ENCODE results near the gene LARP6. TPM values are rescaled to one million over a fixed set of nuclear protein-coding genes. Genes with fewer than 3 reads are reported as not detected.

The LARP6 gene
- total RNA-seq, 1 donor from 2014 or later: 135 TPM

- no peaks in the 10 kb centered on the region for H3K27me3 Mint-ChIP-seq (ENCODE audit: low read depth)
- H3K4me3 Mint-ChIP-seq (ENCODE audit: unreplicated experiment): no peak overlapping the region
- no peak overlapping the region for H3K27ac Mint-ChIP-seq (ENCODE audit: unreplicated experiment)
- TF ChIP-seq CTCF (IDR thresholded peaks at IDR 0.05): no peak
- DNase-seq (ENCODE audit: low spot score): no peak
- H3K9me3 Mint-ChIP-seq (ENCODE audit: low read depth): no peaks in the 10 kb centered on the region
- H3K4me1 Mint-ChIP-seq (ENCODE audit: low read depth): peaks cover 17% of the 10 kb centered on the region
- H3K36me3 Mint-ChIP-seq (ENCODE audit: low read depth): no peaks in the 10 kb centered on the region
Observed at GRCh38 chr15:70882361-70882760, 28.4 kb upstream of the LARP6 start.

GRCh38 chr15:70880781-70881180 is 26.8 kb upstream of the LARP6 start:
- H3K36me3 Mint-ChIP-seq (ENCODE audit: low read depth): no peaks in the 10 kb centered on the region
- peaks cover 17% of the 10 kb centered on the region for H3K4me1 Mint-ChIP-seq (ENCODE audit: low read depth)
- H3K4me3 Mint-ChIP-seq (ENCODE audit: unreplicated experiment): no peak overlapping the region
- no peaks in the 10 kb centered on the region for H3K9me3 Mint-ChIP-seq (ENCODE audit: low read depth)
- no peaks in the 10 kb centered on the region for H3K27me3 Mint-ChIP-seq (ENCODE audit: low read depth)
- no peak for DNase-seq (ENCODE audit: low spot score)
- no peak for TF ChIP-seq CTCF (IDR thresholded peaks at IDR 0.05)
- no peak overlapping the region for H3K27ac Mint-ChIP-seq (ENCODE audit: unreplicated experiment)

- Mint-ChIP-seq H3K4me3 (ENCODE audit: unreplicated experiment) (no peak overlapping the region), H3K9me3 (ENCODE audit: low read depth) (no peaks in the 10 kb centered on the region), H3K4me1 (ENCODE audit: low read depth) (peaks cover 25% of the 10 kb centered on the region), H3K27me3 (ENCODE audit: low read depth) (no peaks in the 10 kb centered on the region), H3K36me3 (ENCODE audit: low read depth) (no peaks in the 10 kb centered on the region), H3K27ac (ENCODE audit: unreplicated experiment) (peak overlapping the region; percentile 37)
- TF ChIP-seq CTCF (IDR thresholded peaks at IDR 0.05): no peak
- no peak for DNase-seq (ENCODE audit: low spot score)
Observed at GRCh38 chr15:70879401-70879800, 25.4 kb upstream of the LARP6 start.

GRCh38 chr15:70876683-70877082 is 22.7 kb upstream of the LARP6 start:
- no peak for DNase-seq (ENCODE audit: low spot score)
- no peak for TF ChIP-seq CTCF (IDR thresholded peaks at IDR 0.05)
- H3K36me3 Mint-ChIP-seq (ENCODE audit: low read depth): no peaks in the 10 kb centered on the region
- no peaks in the 10 kb centered on the region for H3K27me3 Mint-ChIP-seq (ENCODE audit: low read depth)
- peaks cover 30% of the 10 kb centered on the region for H3K4me1 Mint-ChIP-seq (ENCODE audit: low read depth)
- H3K27ac Mint-ChIP-seq (ENCODE audit: unreplicated experiment): no peak overlapping the region
- peaks cover 3% of the 10 kb centered on the region for H3K9me3 Mint-ChIP-seq (ENCODE audit: low read depth)
- H3K4me3 Mint-ChIP-seq (ENCODE audit: unreplicated experiment): no peak overlapping the region

GRCh38 chr15:70876011-70876410 is 22.1 kb upstream of the LARP6 start:
- TF ChIP-seq CTCF (IDR thresholded peaks at IDR 0.05): no peak
- Mint-ChIP-seq H3K4me1 (ENCODE audit: low read depth) (peaks cover 30% of the 10 kb centered on the region), H3K9me3 (ENCODE audit: low read depth) (peaks cover 3% of the 10 kb centered on the region), H3K27ac (ENCODE audit: unreplicated experiment) (no peak overlapping the region), H3K36me3 (ENCODE audit: low read depth) (no peaks in the 10 kb centered on the region), H3K4me3 (ENCODE audit: unreplicated experiment) (no peak overlapping the region), H3K27me3 (ENCODE audit: low read depth) (no peaks in the 10 kb centered on the region)
- no peak for DNase-seq (ENCODE audit: low spot score)
